ENCODE measurements around the gene OCRL. TPM values are rescaled to one million over a fixed set of nuclear protein-coding genes. Genes with fewer than 3 reads are reported as not detected.

The OCRL gene
- total and polyA plus RNA-seq, 2 of the 13 experiments (the other 11 are each of a cell fraction or from before 2014, with no cell fraction given), result 13.4 to 32.0 TPM

DNA sequence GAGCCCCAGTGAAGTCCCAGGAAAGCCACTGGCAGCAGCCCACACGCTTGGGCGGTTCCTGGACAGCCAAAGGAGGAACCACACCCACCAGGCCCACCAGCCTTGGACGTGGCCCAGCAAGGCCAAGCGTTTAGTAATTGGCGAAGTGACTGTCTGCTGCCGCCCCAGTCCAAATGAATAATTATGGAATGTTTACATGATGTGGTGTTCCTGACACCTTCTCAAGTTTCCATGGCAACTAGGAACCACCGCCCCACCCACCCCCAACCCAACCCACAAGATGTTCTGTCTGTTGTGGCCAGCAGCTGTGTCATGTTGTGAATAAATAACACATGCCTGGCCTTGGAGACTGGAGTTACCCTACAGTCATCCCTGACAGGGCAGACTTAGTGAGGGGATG is 92.4 kb downstream of the OCRL start:
- Histone ChIP-seq H3K4me3 (replicated peaks in 1 of 3; ENCODE audit: insufficient read depth in 1 of 3, low read depth in 2 of 3, low read length in 3 of 3) (no peak overlapping the region), H2AFZ (ENCODE audit: low read length) (no peak overlapping the region), H4K20me1 (ENCODE audit: insufficient read depth, low read length) (no peaks in the 10 kb centered on the region), H3K36me3 (replicated peaks in 1 of 2; ENCODE audit: control insufficient read depth in 1 of 2, insufficient read depth in 2 of 2, low read length in 2 of 2) (no peaks in the 10 kb centered on the region), H3K27ac (ENCODE audit: extremely low read length, insufficient read depth, low read length) (no peak overlapping the region), H3K9ac (ENCODE audit: insufficient read depth, low read depth, low read length) (no peak overlapping the region), H3K27me3 (ENCODE audit: control insufficient read depth in 1 of 2, insufficient read depth in 2 of 2, low read length in 2 of 2) (no peaks in the 10 kb centered on the region), H3K4me1 (ENCODE audit: insufficient read depth, low read length) (peaks cover 16% of the 10 kb centered on the region), H3K9me3 (ENCODE audit: low read length) (no peaks in the 10 kb centered on the region), H3K79me2 (ENCODE audit: insufficient read depth, low read length) (no peaks in the 10 kb centered on the region), H3K4me2 (ENCODE audit: low read depth, low read length) (no peak overlapping the region)
- WGBS (ENCODE audit: low lambda C conversion rate), result 0% methylated on average over 2 of the region's 7 CpGs
- DNase-seq (ENCODE audit: low spot score) (no peak), FAIRE-seq (no peak), ATAC-seq (no peak)
- ChIA-PET POLR2A (no interaction called here), CTCF (ENCODE audit: low intra/inter-chr PET ratio, low total read pairs) (no interaction called here)
- BruUV-seq (replicated peaks), result no TSS peak
- TF ChIP-seq ZMYM4 (CRISPR knock-in tag; IDR thresholded peaks at IDR 0.05) (no peak), RFXAP (CRISPR knock-in tag; IDR thresholded peaks at IDR 0.05; ENCODE audit: borderline replicate concordance) (no peak), RFX1 (IDR thresholded peaks at IDR 0.05) (no peak), EEA1 (CRISPR knock-in tag; IDR thresholded peaks at IDR 0.05; ENCODE audit: borderline replicate concordance) (no peak), MAZ (IDR thresholded peaks at IDR 0.05; ENCODE audit: borderline replicate concordance, low read depth, low read length) (no peak), MAZ (CRISPR knock-in tag; IDR thresholded peaks at IDR 0.05; ENCODE audit: low read depth) (no peak), ZNF264 (CRISPR knock-in tag; IDR thresholded peaks at IDR 0.05) (no peak), ZNF282 (IDR thresholded peaks at IDR 0.05; ENCODE audit: partially characterized antibody) (no peak), ZNF292 (CRISPR knock-in tag; IDR thresholded peaks at IDR 0.05; ENCODE audit: borderline replicate concordance, low read depth) (no peak), RBM22 (optimal IDR thresholded peaks at IDR 0.05; ENCODE audit: low read length) (no peak), PHF20 (CRISPR knock-in tag; IDR thresholded peaks at IDR 0.05) (no peak)
- TF ChIP-seq, protein P1, sequence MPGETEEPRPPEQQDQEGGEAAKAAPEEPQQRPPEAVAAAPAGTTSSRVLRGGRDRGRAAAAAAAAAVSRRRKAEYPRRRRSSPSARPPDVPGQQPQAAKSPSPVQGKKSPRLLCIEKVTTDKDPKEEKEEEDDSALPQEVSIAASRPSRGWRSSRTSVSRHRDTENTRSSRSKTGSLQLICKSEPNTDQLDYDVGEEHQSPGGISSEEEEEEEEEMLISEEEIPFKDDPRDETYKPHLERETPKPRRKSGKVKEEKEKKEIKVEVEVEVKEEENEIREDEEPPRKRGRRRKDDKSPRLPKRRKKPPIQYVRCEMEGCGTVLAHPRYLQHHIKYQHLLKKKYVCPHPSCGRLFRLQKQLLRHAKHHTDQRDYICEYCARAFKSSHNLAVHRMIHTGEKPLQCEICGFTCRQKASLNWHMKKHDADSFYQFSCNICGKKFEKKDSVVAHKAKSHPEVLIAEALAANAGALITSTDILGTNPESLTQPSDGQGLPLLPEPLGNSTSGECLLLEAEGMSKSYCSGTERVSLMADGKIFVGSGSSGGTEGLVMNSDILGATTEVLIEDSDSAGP (CRISPR knock-in tag; IDR thresholded peaks at IDR 0.05; ENCODE audit: borderline replicate concordance), result no peak
- TF ChIP-seq, protein P2, sequence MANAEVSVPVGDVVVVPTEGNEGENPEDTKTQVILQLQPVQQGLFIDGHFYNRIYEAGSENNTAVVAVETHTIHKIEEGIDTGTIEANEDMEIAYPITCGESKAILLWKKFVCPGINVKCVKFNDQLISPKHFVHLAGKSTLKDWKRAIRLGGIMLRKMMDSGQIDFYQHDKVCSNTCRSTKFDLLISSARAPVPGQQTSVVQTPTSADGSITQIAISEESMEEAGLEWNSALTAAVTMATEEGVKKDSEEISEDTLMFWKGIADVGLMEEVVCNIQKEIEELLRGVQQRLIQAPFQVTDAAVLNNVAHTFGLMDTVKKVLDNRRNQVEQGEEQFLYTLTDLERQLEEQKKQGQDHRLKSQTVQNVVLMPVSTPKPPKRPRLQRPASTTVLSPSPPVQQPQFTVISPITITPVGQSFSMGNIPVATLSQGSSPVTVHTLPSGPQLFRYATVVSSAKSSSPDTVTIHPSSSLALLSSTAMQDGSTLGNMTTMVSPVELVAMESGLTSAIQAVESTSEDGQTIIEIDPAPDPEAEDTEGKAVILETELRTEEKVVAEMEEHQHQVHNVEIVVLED (CRISPR knock-in tag; IDR thresholded peaks at IDR 0.05; ENCODE audit: borderline replicate concordance), result no peak
- TF ChIP-seq, protein P3, sequence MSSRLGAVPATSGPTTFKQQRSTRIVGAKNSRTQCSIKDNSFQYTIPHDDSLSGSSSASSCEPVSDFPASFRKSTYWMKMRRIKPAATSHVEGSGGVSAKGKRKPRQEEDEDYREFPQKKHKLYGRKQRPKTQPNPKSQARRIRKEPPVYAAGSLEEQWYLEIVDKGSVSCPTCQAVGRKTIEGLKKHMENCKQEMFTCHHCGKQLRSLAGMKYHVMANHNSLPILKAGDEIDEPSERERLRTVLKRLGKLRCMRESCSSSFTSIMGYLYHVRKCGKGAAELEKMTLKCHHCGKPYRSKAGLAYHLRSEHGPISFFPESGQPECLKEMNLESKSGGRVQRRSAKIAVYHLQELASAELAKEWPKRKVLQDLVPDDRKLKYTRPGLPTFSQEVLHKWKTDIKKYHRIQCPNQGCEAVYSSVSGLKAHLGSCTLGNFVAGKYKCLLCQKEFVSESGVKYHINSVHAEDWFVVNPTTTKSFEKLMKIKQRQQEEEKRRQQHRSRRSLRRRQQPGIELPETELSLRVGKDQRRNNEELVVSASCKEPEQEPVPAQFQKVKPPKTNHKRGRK (CRISPR knock-in tag; IDR thresholded peaks at IDR 0.05), result no peak
- TF ChIP-seq, protein P4, sequence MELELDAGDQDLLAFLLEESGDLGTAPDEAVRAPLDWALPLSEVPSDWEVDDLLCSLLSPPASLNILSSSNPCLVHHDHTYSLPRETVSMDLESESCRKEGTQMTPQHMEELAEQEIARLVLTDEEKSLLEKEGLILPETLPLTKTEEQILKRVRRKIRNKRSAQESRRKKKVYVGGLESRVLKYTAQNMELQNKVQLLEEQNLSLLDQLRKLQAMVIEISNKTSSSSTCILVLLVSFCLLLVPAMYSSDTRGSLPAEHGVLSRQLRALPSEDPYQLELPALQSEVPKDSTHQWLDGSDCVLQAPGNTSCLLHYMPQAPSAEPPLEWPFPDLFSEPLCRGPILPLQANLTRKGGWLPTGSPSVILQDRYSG (CRISPR knock-in tag; IDR thresholded peaks at IDR 0.05), result no peak
- in situ Hi-C loops (cut with HindIII; ENCODE audit: extremely low pct_ligation_motif_present, low pct_unique_long_range_greater_than_20kb), result loop anchor here (10.0 kb wide), 1 partner anchor 92 kb away; no protein-coding TSS in a partner anchor
- intact Hi-C loops (cut with micrococcal nuclease; ENCODE audit: unreplicated experiment), result no loop called here

Measured in HepG2 (cell line).